B cell (primary cell): ENCODE measurements around the gene PLVAP.

Source experiments
- EZH2 ChIP-seq: IDR thresholded peaks from 2 replicates; pipeline ENCODE4 v1.6.1; 2012; ENCODE audit warnings: borderline replicate concordance, low read depth, mild to moderate bottlenecking, moderate library complexity, low read length; ENCODE audit not compliant: insufficient read depth, poor library complexity, severe bottlenecking
- TF ChIP-seq, protein P1 (sequence below): fragments of 200-600 bp; IDR thresholded peaks from one replicate; pipeline ENCODE4 v1.8.0; 2022; ENCODE audit warnings: antibody characterized with exemption, mild to moderate bottlenecking

- TF ChIP-seq, protein P1, sequence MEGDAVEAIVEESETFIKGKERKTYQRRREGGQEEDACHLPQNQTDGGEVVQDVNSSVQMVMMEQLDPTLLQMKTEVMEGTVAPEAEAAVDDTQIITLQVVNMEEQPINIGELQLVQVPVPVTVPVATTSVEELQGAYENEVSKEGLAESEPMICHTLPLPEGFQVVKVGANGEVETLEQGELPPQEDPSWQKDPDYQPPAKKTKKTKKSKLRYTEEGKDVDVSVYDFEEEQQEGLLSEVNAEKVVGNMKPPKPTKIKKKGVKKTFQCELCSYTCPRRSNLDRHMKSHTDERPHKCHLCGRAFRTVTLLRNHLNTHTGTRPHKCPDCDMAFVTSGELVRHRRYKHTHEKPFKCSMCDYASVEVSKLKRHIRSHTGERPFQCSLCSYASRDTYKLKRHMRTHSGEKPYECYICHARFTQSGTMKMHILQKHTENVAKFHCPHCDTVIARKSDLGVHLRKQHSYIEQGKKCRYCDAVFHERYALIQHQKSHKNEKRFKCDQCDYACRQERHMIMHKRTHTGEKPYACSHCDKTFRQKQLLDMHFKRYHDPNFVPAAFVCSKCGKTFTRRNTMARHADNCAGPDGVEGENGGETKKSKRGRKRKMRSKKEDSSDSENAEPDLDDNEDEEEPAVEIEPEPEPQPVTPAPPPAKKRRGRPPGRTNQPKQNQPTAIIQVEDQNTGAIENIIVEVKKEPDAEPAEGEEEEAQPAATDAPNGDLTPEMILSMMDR = no peak
- no peak for TF ChIP-seq EZH2
Measured at GRCh38 chr19:17330262-17331044, 46.7 kb downstream of the PLVAP start.
